NK-92 treated with Interleukin-12 subunit alpha and Interleukin-12 subunit beta, amount 100 ng/mL, for 24 hours (cell line): ENCODE results near the gene AMOTL2.

ENCODE experiments used
- DNase-seq: peaks from one replicate; lab custom pipeline; 2025; lab: John Stamatoyannopoulos, UW

The AMOTL2 gene

DNA sequence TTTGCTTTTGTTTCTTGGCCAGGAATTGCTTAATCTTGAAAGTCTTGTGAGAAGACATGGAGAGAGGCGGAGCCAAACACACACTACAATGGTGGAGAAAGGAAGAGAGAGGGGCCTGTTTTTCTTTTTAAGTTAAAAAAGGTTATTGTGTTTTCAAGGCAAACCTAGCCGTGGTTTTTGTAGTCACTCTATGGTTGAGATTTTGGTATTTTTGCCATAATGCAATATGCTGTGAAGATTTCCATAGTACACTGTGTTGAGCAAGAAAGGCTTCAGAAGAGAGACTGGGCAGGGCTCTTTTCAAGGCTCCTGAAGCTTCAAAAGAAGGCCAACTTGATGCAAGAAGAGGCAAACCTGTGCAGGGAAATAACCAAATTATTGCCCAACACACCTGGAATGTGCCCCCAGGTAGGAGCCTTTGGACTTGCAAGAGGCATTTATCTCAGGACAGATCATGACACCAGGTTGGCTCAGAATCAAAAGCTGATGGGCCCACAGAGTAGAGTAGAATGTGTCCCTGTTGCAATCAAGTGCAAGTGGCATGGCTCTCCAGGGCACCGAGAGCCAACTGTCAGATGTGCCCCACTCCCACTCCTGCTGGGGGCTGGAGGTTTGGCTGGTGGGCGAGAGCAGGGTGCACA lies 22.1 kb downstream of the AMOTL2 start:
- DNase-seq = no peak

DNA sequence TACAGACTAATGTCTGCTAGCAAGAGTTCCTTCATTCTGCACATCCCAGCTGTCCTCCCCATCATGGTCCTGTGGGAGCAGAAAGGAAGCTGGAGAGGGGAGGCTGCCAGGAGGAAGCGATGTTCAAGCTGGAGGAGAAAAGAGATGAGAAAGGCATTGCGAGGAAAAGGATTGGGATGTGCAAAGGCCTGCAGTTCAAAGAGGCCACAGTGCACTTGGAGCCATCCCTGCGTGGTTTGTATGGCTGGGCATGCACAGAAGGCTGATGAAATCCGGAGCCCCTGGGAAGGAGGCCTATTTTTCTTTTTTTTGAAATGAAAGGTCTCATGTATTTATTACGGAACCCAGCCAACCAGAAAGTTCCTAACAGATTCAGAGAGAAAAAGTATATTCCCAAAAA lies 22.8 kb downstream of the AMOTL2 start:
- DNase-seq = no peak

DNA sequence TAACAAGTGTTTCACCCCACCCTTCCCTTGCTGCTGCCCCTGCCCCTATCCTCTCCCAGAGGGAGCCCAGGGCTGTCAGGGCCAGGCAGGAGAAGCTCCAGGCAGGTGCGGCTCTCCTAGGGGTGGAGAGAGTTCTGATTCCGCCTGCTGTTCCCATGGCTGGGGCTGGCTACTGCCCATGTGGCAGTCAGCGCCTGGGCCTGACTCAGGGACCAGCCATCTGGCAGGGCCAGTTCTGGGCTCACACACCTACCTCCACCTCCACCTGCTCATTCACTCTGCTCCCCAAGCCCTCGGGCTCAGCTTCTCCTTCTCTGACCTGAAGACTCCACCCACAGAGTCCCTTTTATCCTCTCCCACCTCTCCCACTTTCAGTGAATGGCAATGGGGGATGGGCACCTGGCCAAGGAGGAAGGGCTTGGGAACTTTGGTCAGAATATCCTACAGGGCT lies 23.4 kb downstream of the AMOTL2 start:
- DNase-seq = no peak

DNA sequence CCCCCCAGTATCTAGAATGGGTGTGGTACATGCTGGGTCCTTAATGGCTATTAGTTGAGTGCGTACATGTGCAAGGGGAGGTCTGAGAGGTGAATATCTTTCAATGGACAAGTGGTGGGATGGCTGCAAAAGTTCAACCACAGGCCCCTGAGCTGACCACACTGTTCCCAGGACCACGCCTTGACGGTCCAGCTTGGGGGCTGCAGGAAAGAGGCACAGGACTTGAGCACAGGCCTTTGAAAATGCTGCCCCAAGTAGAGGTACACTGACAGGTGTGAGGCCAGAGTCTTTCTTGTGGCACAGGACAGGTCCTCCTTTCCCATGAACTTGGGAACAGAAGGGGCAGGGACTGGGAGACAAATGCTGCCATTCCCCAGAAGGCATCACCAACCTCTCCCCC lies 24.0 kb downstream of the AMOTL2 start:
- DNase-seq = no peak

DNA sequence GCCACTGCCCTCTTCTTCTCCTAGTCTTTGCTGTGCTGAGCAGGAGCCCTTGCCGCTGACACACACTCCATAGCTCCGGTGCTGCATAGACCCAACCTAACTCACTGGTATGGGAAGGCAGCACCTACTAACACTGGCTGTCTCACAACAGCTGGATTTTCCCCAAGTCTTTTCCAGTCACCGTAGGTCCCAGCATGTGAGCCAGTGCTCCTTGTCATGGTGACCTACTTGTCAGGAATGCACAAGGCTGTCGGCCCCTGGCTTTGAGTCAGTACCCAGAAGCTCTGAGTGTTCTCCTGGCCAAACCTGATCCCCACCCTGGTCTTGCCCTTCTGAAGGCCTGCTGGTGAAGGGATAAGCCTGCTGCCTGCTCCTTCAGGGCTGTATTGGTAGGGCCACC lies 25.7 kb downstream of the AMOTL2 start:
- no peak for DNase-seq

DNA sequence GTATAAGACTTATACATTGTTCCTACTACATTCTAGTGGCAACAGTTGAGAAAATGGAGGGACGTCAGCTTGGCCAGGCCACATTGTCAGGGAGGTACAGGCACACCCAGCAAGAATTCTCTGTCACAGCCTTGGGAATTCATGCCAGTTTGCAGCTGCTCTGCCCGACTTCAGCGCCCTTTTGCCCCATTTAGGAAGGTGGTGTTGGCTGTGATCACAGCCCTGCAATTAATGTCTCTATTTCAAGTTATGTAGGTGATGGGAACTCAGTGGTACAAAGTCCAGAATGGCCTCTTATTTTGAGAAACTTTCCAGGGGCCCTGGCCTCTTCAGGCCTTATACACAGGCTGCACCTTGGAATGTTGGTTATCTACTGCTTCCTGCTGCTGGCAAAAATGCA lies 26.7 kb downstream of the AMOTL2 start:
- no peak for DNase-seq

DNA sequence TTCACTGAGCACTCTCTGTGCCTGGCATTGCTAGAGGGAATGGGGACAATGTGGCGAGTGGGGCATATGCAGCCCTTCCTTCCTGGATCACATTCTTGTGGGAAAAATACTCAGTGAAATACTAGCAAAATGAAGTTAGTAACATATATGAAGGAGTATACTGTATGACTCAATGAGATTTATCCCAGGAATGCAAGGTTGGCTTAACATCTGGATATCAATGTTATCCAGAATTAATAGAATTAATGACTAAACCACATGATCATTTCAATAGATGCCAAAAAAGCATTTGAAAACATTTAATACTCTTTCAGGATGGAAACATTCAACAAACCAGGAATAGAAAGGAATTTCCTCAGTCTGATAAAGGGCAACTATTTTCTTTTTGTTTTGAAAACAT lies 27.5 kb downstream of the AMOTL2 start:
- DNase-seq = no peak

DNA sequence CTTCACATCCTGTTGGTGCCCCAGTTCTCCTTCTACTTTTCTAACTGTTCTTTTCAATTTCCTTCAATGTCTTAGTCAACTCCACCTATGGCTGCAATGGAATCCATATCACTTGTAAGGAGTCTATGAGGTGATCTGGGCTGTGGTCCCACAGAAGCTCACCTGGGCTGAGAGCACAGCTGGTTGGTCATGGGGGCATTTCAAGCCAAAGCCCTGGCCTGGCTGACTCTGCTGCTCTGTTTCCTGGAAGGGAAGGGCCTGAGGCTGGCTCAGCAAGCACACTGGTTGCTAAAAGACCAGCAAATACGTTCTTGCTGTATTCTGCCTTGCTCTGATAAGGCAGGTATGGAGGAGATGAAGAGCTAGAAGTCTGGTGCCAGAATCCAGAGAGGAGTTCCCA lies 29.0 kb downstream of the AMOTL2 start:
- no peak for DNase-seq

DNA sequence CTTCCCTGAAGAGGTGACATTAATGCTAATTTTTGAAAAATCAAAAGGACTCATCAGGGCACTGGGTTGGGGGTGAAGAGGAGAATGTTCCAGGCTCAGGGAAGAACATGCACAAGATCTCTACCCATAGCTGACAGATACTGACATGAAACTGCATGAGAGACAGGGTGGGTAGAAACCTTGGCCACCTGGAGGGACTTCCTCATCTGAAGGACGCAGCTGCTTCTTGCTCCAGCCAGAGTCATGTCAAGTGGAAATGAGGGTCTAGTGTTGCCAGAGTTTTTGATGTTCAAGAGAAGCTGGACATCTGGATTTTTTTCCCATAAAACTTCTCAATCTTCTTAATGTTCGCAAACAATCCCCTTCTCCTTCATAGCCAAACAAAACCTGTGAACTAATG lies 29.7 kb downstream of the AMOTL2 start:
- DNase-seq = no peak

DNA sequence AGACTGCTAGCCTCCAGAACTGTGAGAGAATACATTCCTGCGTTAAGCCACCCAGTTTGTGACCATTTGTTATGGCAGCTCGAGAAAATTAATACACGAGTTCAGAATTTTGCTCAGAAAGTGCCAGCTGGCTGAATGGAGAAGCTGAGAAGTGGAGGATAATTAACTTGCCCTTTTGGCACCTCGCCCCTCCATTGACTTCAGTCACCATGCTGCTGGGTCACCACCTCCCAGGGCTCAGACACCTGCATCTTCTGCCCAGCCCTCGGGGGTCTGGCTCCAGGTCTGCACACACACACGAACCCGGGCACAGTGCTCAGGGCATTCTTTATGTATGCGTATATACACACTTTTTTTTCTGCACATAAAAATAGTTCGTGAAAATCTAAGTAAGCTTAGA lies 32.0 kb downstream of the AMOTL2 start:
- DNase-seq = no peak

DNA sequence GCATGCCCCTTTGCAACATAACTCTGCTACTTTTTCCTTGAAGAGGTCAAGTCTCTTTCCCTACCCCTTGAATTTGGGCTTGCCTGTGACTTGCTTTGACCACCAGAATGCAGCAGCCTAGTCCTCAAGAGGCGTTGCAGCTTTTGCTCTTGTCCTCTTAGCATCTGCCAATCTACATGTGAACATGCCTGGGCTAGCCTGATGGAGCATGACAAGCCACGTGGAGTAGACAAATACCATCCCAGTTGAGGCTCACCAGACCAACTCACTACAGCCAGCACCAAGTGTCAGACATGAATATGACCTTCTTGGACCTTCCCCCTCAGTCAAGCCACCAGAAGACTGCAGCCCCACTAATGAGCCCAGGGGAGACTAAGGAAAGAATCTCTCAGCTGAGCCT lies 32.9 kb downstream of the AMOTL2 start:
- no peak for DNase-seq

DNA sequence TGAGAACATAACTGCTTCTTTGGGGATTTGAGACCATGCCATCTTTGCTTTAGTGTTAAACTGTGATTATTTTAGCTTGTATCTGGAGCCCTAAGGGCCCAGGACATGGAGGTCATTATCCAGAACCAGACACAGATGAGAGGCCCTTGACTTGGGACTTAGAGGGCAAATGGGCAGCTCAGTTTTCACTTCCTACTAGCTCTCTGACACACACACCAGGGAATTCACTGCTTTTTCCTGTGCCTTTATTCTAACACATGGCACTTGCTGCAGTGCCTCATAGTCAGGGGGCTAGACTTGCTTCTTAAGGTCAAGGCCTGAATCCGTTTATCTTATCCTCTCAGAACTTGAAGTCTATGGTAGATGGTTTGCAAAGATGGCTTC lies 33.3 kb downstream of the AMOTL2 start:
- DNase-seq = no peak

DNA sequence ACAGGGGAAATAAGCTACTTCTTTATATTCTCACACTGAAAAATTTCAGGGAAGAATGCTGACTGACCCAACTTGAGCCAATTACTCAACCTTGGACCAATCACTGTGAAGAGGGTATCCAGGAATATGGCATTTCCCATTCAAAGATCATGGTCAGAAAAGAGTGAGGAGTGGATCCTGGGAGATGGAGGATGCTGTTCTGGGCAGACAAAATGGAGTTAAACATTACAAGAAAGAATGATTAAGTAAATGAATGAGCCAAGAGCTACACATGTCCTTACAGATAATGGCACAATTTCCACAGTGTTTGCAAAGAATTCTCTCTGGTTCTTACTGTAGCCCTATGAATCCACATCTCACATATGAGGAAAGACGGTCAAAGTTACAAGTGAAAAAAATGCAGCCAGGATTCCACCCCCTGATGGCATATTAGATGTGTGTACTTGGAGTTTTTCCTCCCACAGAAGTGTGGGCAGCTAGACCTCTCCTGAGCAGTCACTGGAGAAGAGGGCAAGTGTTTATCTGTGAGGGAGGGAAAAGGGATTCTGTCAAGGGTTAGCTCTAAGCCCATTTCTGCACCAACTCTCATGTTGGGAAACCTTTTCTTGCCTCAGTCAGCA lies 33.8 kb downstream of the AMOTL2 start:
- no peak for DNase-seq

DNA sequence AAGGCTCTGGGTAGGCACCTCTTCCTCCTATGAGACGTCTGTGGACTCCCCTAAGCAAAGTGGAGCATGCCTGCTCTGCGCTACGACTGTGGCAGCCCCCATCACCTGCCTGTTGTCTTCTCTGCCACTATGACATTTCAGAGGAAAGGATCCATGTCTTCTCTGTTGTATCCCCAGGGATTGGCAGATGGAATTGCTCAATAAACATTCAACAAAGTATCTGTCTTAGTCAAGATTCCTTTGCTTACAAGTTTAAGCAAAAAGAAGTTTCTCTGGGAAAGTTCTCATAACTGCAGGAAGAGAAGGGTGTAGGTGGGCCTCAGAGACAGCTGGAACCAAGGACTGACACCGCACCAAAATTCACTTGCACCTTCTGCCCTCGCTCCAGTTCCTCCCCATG lies 34.3 kb downstream of the AMOTL2 start:
- DNase-seq = no peak

DNA sequence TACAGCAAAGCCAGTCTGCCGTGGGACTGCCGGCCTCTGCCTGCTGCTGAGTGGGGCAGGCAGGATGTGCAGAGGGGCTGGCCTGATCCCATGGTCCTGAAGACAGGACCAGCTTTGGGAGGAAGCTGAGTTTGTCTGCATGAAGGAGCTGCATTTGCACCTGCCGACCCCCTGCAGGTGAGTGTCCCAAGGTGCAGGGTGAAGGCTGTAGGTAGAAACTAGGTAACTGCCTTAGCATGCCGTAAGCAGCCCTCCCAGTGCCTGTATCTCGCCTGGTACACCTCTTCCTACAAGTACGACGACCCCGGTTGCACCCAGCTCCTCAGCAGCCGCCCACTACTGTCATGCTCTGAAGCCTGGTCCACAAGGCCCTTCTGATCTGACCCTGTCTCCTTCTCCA lies 34.9 kb downstream of the AMOTL2 start:
- no peak for DNase-seq

DNA sequence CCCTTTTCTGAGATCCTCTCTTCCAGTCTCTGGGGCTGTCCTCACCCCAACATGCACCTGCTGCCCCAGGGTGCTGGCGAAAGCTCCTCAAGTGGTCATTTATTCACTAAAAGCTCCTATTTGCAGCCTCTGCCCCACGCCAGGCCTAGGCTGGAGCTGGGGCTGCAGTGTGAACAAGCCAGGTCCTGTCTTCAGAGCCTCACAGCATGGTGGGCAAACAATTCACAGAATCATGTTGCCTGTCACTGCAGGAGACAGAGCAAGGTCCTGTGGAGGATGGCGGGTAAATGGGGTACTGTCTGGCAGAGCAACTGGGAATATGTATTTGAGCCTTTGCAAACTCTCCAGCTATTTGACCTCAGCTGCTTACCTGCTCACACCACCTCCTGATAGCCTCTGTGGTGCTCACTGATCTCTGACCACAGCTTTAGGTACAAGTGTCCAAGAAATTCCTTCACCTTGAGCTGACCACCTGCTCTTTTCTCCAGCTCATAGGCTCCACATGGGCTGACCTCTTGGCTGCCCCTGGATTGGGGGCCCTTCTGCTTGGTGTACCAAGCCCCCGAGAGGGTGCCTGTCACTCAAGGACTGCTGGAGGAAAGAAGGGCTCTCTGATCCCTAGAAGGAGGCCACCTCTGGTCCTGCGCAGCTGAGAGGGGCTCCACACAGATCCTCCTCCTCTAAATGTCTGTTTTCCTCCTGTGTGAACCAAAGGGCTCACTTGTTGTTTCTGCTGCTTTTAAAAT lies 35.6 kb downstream of the AMOTL2 start:
- no peak for DNase-seq

DNA sequence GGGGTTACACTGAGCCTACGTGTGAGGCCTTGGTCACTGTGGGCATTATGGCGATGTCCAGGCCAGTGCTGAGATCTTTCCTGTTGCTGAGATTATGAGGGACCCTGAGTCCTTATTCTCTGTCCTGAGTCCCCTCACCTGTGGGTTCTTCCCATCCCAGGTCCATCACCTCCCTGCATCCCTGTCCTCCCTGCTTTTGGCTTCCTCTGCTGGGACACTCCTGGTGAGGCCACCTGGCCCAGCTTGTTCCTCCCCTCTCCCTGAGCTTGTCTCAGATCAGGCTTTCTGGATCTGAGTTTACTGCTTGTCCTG lies 36.1 kb downstream of the AMOTL2 start:
- no peak for DNase-seq

DNA sequence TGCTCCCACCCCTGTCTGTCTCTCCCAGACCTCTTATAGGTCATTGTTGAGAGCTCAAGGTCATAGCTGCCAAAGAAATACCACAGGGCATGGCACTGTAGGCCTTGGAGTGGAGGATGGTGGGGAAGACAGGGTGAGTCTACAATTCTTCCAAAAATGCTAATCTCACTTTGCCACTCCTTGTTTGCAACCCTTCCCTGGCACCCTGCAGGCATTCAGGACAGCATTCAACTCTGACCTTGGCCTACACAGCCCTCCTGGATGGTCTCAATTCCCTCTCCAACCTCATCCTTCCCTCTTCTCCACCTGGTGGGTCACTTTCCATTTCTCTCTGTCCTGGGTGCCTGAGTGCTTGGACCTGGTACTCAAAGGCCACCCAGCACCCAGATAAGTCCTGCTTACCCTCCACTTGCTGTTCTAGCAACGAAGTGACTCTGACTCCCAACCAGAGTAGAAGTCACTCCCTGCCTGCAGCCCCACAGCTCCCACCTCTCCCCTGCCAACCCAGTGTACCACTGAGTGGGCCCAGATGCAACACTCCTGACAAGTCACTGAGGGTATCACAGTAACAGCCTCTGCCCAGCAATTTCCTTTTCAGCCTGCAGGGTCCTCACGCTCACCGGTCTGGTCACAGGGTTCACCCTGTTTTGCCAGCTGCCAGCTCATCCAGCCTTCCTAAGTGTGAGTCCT lies 36.6 kb downstream of the AMOTL2 start:
- DNase-seq = no peak

DNA sequence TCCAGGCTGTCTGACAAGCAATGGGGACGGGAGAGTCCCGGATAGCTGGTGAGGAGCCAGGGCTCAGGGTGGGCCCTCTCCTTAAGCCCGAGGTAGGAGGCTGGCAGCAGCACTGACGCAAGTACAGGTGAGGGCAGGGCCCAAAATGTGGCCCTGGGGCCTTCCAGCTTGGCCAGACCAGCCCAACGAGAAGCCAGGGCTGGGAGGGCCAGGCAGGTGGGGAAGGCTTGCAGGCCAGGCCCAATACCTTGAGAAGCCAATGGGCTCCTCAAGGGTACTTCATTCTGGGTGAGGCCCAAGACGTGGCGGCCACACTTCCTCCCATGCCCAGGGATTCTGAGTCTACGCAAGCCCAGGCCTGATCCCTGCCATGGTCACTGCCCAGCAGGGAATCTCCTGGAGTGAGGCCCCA lies 37.2 kb downstream of the AMOTL2 start:
- DNase-seq = no peak

DNA sequence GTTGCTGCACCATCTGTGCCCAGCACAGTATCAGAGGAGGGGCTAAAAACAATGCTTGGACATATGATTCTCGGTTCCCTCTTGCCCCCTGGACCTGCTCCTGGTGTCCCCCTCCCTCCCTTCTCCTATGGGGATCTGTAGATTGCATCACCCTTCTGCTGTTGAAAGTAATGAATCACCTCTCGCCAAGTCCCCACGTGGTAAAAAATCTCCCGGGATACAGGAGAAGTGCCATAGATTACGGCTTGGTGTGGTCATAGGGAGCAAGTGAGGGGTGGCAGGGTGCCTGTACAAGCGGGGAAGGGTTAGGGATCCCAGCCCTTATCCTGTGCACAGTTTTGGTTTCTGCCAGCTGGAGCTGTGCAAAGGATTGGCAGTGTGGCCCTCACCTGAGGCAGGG lies 37.7 kb downstream of the AMOTL2 start:
- DNase-seq = no peak

DNA sequence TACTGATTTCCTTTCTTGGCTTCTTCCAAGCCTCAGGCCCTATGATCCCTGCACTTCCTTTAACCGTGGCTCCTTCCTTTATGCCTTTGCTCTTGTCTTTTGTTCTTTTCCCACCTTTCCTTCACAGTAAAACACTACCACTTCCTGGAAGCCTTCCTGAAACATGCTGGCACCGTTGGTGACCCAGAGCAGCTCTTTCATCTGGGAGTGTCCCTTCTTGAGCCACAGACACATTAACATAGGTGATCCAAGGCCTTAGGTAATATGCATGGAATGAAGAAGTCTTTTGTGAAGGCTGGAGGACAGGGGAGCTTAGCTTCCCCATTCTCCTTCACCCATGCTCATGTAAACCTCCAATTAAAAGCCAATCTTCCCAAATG lies 39.4 kb downstream of the AMOTL2 start:
- DNase-seq = no peak

DNA sequence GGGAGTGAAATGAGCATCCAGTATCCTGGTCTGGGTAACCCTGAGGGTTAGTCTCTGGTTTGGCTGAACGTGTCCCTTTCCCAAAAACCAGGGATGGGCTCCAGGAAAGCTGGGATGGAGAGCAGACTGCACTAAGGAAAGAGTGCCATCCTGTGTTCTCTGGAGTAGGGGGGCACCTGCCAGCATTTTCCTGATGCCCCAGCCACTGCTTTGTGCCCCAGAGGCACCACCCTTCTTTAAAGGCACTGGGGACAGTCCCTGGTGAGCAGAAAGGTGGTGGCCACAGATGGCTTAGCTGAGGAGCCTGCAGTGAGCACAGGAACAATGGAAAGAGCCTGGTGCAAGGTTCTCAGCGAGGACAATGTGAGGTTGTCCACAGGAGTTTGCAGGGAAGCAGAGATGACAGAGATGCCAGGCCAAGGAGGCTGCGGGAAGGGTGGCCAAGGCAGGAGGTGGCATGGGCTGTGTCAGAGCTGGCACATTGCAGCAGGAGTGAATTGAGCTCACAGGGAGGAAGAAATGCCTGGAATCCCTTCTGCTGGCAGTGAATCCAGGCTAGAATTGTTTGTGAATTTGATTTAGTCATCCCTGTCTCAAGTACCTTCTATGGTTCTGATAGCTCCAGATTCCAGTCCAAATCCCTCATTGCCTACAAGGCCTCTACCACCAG lies 39.9 kb downstream of the AMOTL2 start:
- DNase-seq = no peak
